EL (cell line): Measurements from ENCODE around the gene SYNPO2.
A peak's percentile ranks its signal among the peaks of the same experiment; 100 is the strongest.

ENCODE experiments used
- DNase-seq: peaks from one replicate; pipeline ENCODE4 v3.0.0-alpha.2; 2016

The SYNPO2 gene

GRCh38 chr4:118883861-118884260, 4.8 kb upstream of the SYNPO2 start:
- no peak for DNase-seq

- no peak for DNase-seq
Observed at GRCh38 chr4:118884716-118885115, 3.9 kb upstream of the SYNPO2 start.

GRCh38 chr4:118889312-118889691, 648 bp downstream of the SYNPO2 start:
- no peak for DNase-seq

- no peak for DNase-seq
Observed at GRCh38 chr4:118894034-118894433, 5.4 kb downstream of the SYNPO2 start.

GRCh38 chr4:118898221-118898620, 9.6 kb downstream of the SYNPO2 start:
- no peak for DNase-seq

- no peak for DNase-seq
Observed at GRCh38 chr4:118898684-118899138, 10.1 kb downstream of the SYNPO2 start.

GRCh38 chr4:118904418-118904817, 15.8 kb downstream of the SYNPO2 start:
- no peak for DNase-seq

- no peak for DNase-seq
Observed at GRCh38 chr4:118904935-118905334, 16.3 kb downstream of the SYNPO2 start.

GRCh38 chr4:118905566-118905965, 16.9 kb downstream of the SYNPO2 start:
- DNase-seq, result no peak

GRCh38 chr4:118909173-118909956, 20.7 kb downstream of the SYNPO2 start:
- no peak for DNase-seq

- DNase-seq, result no peak
Observed at GRCh38 chr4:118910221-118910620, 21.6 kb downstream of the SYNPO2 start.

GRCh38 chr4:118911238-118911703, 22.6 kb downstream of the SYNPO2 start:
- peak; percentile 59 for DNase-seq

GRCh38 chr4:118915468-118915867, 26.8 kb downstream of the SYNPO2 start:
- no peak for DNase-seq

- no peak for DNase-seq
Observed at GRCh38 chr4:118916691-118917289, 28.1 kb downstream of the SYNPO2 start.

- DNase-seq, result peak; percentile 18
Observed at GRCh38 chr4:118917582-118917981, 28.9 kb downstream of the SYNPO2 start.

GRCh38 chr4:118918388-118918787, 29.7 kb downstream of the SYNPO2 start:
- DNase-seq, result peak; percentile 91

GRCh38 chr4:118920247-118920646, 31.6 kb downstream of the SYNPO2 start:
- peak; percentile 26 for DNase-seq

- no peak for DNase-seq
Observed at GRCh38 chr4:118921786-118922185, 33.1 kb downstream of the SYNPO2 start.

GRCh38 chr4:118923891-118924290, 35.2 kb downstream of the SYNPO2 start:
- DNase-seq, result no peak

GRCh38 chr4:118927974-118928373, 39.3 kb downstream of the SYNPO2 start:
- DNase-seq, result no peak

GRCh38 chr4:118930255-118930654, 41.6 kb downstream of the SYNPO2 start:
- no peak for DNase-seq

- DNase-seq, result no peak
Observed at GRCh38 chr4:118931786-118932185, 43.1 kb downstream of the SYNPO2 start.

GRCh38 chr4:118935819-118936218, 47.2 kb downstream of the SYNPO2 start:
- no peak for DNase-seq

GRCh38 chr4:118936406-118936805, 47.8 kb downstream of the SYNPO2 start:
- DNase-seq, result no peak
